Measurements from ENCODE around the gene STARD13.

DNA sequence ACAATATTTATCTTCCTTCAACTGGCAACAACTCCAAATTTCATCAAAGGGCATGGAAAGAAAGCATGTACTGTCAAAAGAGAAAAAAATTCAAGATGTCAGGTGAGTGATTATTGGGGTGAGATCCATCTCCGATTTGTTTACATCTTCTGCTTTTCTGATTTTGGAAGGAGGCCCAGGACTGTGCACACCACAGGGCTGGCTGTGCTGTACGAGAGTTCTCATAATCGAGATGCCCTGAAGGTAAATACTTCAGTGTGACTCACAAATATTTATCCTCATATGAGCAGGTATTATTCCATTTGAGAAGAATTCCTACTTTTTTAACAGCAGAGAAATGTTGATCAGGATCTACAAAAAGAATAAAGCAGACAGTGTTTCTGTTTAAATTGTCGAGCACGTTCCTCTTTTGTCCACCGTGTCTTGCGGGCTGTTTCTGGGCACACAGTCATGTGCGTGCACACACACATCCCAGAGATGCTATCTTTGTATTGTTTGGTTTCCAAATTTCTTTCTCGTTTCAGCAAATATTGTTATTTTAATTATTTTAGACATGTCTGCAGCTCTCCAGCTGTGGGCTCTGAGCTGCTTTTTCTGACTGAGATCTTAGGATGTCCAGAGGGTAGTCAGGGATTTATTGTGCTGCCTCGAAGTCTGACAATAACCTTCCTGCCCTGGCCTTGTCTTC is 165.6 kb downstream of the STARD13 start:
- TF ChIP-seq CTCF (IDR thresholded peaks at IDR 0.05), result no peak
- TF ChIP-seq EZH2 (IDR thresholded peaks at IDR 0.05; ENCODE audit: borderline replicate concordance, insufficient read depth, low read depth, low read length, poor library complexity, severe bottlenecking), result no peak

Data from B cell (primary cell).